Kidney epithelial cell (primary cell): Measurements from ENCODE around the gene TCP11L1. TPM values are rescaled to one million over a fixed set of nuclear protein-coding genes. Genes with fewer than 3 reads are reported as not detected.

Source experiments
- DNase-seq: peaks from one replicate; pipeline ENCODE4 v3.0.0-alpha.2; 2010; ENCODE audit warnings: low read depth
- H3K27me3 ChIP-seq: 2 replicates; pipeline ENCODE4 v1.6.0; 2011; ENCODE audit warnings: low read length; ENCODE audit not compliant: control insufficient read depth, insufficient read depth
- H3K36me3 ChIP-seq: 2 replicates; pipeline ENCODE4 v1.5.1; 2011; ENCODE audit warnings: low read length; ENCODE audit not compliant: control insufficient read depth, insufficient read depth
- H3K4me3 ChIP-seq: 2 replicates; pipeline ENCODE4 v1.5.1; 2011; ENCODE audit warnings: low read depth, mild to moderate bottlenecking, control low read depth, low read length
- CTCF ChIP-seq: IDR thresholded peaks from 2 replicates; pipeline ENCODE4 v1.5.1; 2011; ENCODE audit warnings: mild to moderate bottlenecking, moderate library complexity, low read length, control low read depth, inconsistent platforms; ENCODE audit not compliant: insufficient read depth, poor library complexity, severe bottlenecking
- total RNA-seq: library from RNA; depleted of rRNA; stranded (reverse); fragments of >200 nt; gene quantifications from 2 replicates; pipeline ENCODE4 v1.2.3, GENCODE V29; 2015

The TCP11L1 gene
- total RNA-seq, 1 donor from 2014 or later: 26.1 TPM

DNA sequence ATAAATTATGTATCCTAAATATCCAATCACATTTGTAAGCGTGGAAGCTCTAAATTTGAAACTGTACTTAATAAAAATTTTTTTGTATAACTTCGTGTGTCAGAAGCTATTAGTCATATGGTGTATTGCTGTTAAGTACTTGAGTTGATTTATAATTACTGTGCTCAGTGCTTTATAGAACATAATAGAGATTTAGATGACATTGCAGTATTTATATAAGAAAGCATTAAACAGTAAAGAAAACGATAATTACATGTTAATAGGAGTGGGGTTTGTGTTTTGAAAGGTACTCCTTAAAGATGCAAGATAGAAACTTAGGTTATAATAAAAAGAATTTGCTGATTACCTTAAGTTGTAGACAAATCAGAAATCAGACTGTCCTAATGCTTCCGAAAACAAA, 5.9 kb upstream of the TCP11L1 start:
- no peak for DNase-seq
- no peak for TF ChIP-seq CTCF
- H3K36me3 ChIP-seq: no peaks in the 10 kb centered on the region
- H3K4me3 ChIP-seq: no peak overlapping the region
- H3K27me3 ChIP-seq: no peaks in the 10 kb centered on the region

DNA sequence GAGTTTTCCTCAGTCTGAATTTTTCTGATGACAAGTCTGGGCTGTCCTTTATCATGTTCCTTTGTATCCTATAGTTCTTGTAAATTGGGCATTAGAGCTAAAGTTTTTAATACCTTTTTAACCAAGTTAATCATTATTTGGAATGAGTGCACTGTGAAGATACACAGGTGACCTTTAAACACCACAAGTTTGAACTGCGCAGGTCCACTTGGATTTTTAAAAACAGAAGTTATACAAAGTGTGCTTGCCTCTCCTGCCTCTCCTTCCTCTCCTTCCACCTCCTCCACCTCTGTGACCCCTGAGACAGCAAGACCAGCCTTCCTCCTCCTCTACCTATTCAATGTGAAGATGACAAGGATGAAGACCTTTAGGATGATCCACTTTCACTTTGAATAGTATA, 4.4 kb upstream of the TCP11L1 start:
- Histone ChIP-seq H3K27me3 (no peaks in the 10 kb centered on the region), H3K4me3 (no peak overlapping the region), H3K36me3 (no peaks in the 10 kb centered on the region)
- no peak for TF ChIP-seq CTCF
- no peak for DNase-seq

GRCh38 chr11:33040033-33040861, 875 bp downstream of the TCP11L1 start:
- TF ChIP-seq CTCF: no peak
- Histone ChIP-seq H3K36me3 (no peaks in the 10 kb centered on the region), H3K27me3 (no peaks in the 10 kb centered on the region), H3K4me3 (peak overlapping the region; percentile 75)
- no peak for DNase-seq

GRCh38 chr11:33040862-33041453, 1.6 kb downstream of the TCP11L1 start:
- no peak for TF ChIP-seq CTCF
- no peak for DNase-seq
- Histone ChIP-seq H3K36me3 (no peaks in the 10 kb centered on the region), H3K4me3 (no peak overlapping the region), H3K27me3 (no peaks in the 10 kb centered on the region)

- TF ChIP-seq CTCF: no peak
- no peak for DNase-seq
- no peaks in the 10 kb centered on the region for H3K27me3 ChIP-seq
- no peak overlapping the region for H3K4me3 ChIP-seq
- H3K36me3 ChIP-seq: no peaks in the 10 kb centered on the region
Observed at GRCh38 chr11:33043221-33043830, 4.0 kb downstream of the TCP11L1 start.
